Measurements from ENCODE around the gene CACNG3. TPM values are rescaled to one million over a fixed set of nuclear protein-coding genes. Genes with fewer than 3 reads are reported as not detected.
"Not testable (repeated sequence)": the region's sequence is repeated elsewhere in the genome, so short reads cannot be mapped to it uniquely, and the experiment has no call there.

CACNG3 gene
- total RNA-seq, 1 experiment from 2014 or later, result not detected

DNA sequence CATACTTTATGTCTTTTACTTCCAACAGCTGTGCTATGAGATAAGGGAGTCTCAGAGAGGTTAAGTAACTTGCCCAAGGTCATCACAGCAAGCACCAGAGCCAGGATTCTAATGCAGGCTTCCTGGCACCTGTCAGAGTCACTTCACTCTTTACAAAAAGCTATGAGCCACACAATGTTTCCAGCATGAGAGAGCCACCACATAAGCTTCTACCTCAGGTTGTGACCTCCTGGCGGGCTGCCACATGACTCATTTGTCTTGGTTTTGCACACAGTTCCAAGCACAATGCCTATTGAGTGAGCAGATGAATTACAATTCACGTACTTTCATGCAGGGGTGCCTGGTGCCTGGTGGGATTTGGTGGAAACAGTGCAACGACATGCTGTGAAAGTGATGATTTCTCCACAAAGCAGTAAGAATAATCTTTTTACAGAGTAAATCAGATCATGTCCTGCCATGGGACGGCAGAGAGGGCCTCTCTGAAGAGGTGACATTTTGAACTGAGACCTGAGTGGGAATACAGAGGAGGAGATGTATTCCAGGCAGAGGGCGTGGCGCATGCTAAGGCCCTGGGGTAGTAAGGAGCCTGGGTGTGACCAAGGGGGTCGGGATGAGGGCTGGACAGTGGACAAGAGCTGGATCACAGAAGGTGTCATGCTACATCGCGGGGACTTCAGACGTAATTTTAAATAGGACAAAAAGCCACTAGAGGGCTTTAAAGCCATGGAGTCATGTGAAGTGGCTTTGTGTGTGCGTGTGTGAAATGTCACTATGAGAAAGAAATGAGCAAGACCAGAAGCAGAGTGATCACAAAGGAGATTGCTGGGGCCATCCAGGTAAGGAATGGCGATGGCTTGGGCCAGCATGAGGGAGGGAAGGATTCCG is 53.4 kb downstream of the CACNG3 start:
- DNase-seq (ENCODE audit: low read depth, low spot score), result peak; percentile 18
- in situ Hi-C loops (cut with HindIII; ENCODE audit: low pct_unique_long_range_greater_than_20kb, low sequenced_read_pairs), result no loop called here

DNA sequence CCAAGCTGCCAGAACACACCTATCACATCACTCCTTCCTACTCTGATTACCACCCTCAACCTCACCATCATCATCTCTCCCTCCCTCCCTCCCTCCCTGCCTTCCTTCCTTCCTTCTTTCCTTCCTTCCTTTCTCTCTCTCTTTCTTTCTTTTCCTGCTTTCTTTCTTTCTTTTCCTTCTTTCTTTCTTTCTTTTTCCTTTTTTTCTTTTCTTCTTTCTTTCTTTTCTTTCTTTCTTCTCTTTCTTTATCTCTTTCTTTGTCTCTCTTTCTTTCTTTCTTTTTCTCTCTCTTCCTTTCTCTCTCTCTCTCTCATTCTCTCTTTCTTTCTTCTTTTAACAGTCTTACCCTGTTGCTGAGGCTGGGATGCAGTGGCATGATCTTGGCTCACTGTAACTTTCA is 59.2 kb downstream of the CACNG3 start:
- in situ Hi-C loops (cut with HindIII; ENCODE audit: low pct_unique_long_range_greater_than_20kb, low sequenced_read_pairs), result no loop called here

GRCh38 chr16:24318680-24319079 is 62.5 kb downstream of the CACNG3 start:
- in situ Hi-C loops (cut with HindIII; ENCODE audit: low pct_unique_long_range_greater_than_20kb, low sequenced_read_pairs), result no loop called here
- no peak for DNase-seq (ENCODE audit: low read depth, low spot score)

More for the DNA sequence above, 59.2 kb downstream of the CACNG3 start:
- no peak for DNase-seq (ENCODE audit: low read depth, low spot score)

DNA sequence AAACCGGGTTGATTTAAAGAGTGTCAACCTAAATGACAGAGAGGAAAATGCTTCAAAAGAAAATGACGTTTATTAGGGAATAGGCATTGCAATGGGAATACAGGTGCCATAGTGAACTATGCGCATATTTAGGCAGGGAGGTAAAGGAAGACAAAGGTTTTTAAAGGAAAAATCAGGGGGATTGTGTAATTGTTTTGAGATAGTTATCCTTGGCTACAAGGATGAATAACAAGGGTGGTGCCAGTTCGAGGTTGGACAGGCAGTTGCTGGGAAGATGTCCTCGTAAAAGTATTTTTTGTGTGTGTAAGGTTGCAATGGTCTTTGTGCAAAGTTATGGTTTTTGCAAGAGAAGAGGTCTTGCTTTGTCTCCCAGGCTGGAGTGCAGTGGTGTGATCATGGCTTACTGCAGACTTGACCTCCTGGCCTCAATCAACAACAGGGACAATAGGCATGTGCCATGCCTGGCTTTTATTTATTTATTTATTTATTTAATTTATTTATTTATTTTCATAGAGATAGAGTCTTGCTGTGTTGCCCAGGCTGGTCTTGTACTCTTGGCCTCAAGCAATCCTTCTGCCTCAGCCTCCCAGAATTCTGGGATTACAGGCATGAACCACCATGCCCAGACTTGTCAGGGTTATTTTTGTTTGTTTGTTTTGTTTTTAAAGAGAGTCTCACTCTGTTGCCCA is 63.1 kb downstream of the CACNG3 start:
- DNase-seq (ENCODE audit: low read depth, low spot score), result no peak
- in situ Hi-C loops (cut with HindIII; ENCODE audit: low pct_unique_long_range_greater_than_20kb, low sequenced_read_pairs), result no loop called here

DNA sequence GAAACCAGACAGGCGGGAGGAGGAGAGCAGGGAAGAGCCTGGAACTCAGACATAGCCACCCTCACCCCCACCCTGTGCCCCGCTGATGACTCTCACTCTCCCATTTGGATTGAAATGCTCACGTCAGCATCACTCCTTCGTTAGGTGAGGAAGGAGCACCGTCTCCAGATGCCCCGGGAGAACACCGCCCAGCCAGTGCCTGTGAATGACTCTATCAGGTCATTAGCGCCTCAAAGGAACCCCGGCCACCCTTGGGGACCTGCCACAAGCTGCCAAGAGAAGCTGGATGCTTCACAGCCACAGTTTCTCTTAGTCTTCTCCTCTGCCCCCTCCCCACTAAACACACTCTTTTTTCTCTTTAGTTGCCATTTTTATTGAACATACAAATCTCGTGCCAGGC is 66.0 kb downstream of the CACNG3 start:
- no peak for DNase-seq (ENCODE audit: low read depth, low spot score)
- in situ Hi-C loops (cut with HindIII; ENCODE audit: low pct_unique_long_range_greater_than_20kb, low sequenced_read_pairs), result no loop called here

DNA sequence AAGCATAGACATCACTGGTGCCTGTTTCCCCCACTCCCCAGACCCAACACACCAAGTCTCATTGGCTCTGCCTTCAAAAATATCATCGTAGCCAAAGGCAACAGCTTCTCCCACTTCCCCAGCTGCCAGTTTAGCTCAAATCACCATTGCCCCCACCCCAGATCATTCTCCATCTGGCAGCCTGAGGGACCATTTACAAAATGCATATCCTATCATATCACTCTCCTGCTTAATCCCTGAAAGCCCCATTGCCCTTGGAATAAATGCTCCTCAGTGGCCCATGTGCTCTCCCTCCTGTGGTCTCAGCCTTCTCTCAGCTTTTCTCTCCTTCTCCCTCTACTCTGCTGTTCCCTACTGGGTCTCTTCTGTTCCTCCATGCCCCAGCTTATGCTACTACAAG is 68.3 kb downstream of the CACNG3 start:
- in situ Hi-C loops (cut with HindIII; ENCODE audit: low pct_unique_long_range_greater_than_20kb, low sequenced_read_pairs), result no loop called here
- DNase-seq (ENCODE audit: low read depth, low spot score), result no peak

DNA sequence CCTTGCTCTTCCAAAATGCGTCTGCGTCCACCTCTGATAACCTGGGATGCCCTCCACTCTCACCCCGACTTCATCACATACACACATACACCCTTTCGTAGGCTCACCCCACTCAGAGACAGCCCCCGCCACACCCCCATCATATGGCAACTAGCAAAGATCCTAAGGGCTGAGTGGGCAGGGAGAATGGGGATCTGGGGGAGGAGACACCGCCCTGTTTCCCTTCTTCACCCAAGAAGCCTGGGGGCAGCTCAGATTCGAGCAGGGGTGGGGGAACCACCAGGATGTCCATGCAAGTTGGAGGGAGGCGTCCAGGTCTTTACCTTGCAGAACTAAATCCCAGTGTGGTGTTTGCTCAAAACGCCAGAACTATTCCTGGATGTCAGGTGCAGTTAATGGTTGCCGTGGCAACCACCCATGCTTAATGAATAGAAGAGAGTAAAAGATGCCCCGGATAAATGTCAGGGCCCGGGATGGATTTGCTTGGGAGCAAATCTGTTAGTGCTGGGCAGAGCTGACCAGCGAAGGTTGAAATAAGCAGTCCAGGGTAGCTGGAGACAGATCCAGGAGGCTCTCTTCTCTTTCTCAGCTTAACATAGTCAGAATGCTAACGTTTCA is 72.8 kb downstream of the CACNG3 start:
- DNase-seq (ENCODE audit: low read depth, low spot score), result no peak
- in situ Hi-C loops (cut with HindIII; ENCODE audit: low pct_unique_long_range_greater_than_20kb, low sequenced_read_pairs), result no loop called here

GRCh38 chr16:24332178-24332577 is 76.0 kb downstream of the CACNG3 start:
- DNase-seq (ENCODE audit: low read depth, low spot score), result no peak
- in situ Hi-C loops (cut with HindIII; ENCODE audit: low pct_unique_long_range_greater_than_20kb, low sequenced_read_pairs), result no loop called here

GRCh38 chr16:24332582-24333090 is 76.5 kb downstream of the CACNG3 start:
- in situ Hi-C loops (cut with HindIII; ENCODE audit: low pct_unique_long_range_greater_than_20kb, low sequenced_read_pairs), result no loop called here
- no peak for DNase-seq (ENCODE audit: low read depth, low spot score)

- in situ Hi-C loops (cut with HindIII; ENCODE audit: low pct_unique_long_range_greater_than_20kb, low sequenced_read_pairs), result no loop called here
- DNase-seq (ENCODE audit: low read depth, low spot score), result no peak
Observed at GRCh38 chr16:24336491-24336890, 80.4 kb downstream of the CACNG3 start.

DNA sequence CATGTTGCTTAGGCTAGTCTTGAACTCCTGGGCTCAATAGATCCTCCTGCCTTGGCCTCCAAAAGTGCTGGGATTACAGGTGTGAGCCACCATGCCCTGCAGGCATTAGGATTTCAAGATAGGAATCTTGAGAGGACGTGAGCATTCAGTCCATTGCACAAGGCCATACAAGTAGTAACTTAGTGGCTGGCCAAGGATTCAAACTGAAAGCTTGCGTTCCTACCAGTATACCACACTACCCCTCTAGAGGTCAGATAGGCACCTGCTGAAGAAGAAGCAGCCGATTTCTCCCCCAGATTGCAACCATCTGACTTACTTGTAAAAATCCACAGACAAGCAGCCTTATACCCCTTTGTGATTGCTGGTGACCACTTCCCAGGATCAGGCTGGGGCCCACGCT is 80.9 kb downstream of the CACNG3 start:
- in situ Hi-C loops (cut with HindIII; ENCODE audit: low pct_unique_long_range_greater_than_20kb, low sequenced_read_pairs), result no loop called here
- DNase-seq (ENCODE audit: low read depth, low spot score), result no peak

DNA sequence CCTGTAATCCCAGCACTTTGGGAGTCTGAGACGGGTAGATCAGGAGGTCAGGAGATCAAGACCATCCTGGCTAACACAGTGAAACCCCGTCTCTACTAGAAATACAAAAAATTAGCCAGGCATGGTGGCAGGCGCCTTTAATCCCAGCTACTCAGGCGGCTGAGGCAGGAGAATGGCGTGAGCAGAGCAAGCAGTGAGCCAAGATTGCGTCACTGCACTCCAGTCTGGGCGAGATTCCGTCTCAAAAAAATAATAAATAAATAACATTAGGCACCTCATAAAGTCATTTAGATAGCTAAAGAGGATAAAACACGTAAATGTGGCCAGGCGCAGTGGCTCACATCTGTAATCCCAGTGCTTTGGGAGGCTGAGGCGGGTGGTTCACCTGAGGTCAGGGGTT is 87.7 kb downstream of the CACNG3 start:
- in situ Hi-C loops (cut with HindIII; ENCODE audit: low pct_unique_long_range_greater_than_20kb, low sequenced_read_pairs), result not testable (repeated sequence)

DNA sequence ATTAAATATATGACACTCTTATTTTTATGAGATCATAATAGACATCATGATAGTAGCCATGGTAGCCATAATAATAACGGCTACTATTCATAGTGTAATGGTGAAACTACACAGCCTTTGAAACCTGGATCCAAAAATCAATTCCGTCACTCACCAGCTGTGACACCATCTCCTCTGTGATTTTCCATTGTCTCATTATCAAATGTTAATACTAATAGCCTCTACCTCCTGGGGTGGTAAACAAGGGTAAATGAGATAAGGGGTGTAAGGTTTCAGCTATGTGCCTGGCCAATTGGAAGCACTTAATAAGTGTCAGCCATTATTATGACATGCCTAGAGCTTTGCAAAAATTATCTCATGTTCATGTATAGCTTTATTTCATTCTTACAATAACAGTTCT is 88.6 kb downstream of the CACNG3 start:
- DNase-seq (ENCODE audit: low read depth, low spot score), result no peak
- in situ Hi-C loops (cut with HindIII; ENCODE audit: low pct_unique_long_range_greater_than_20kb, low sequenced_read_pairs), result no loop called here

More for the DNA sequence above, 87.7 kb downstream of the CACNG3 start:
- DNase-seq (ENCODE audit: low read depth, low spot score), result not testable (repeated sequence)

DNA sequence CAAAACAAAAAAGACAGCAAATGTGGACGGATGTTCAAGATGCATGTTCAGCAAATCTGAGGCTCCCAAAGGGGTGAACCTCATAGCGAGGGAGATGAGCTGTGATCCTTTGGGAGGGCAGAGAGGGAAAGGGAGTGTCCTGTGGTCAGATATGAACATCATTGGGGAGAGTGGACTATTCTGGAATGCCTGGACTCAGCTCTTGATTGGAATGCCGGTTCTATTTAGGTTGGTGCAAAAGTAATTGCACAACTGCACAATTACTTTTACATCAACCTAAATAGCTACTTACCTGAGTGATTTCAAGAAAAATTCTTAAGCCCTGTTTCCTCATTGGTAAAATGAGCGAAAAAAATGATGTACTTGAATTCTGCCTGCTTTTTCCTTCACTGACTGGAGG is 89.6 kb downstream of the CACNG3 start:
- in situ Hi-C loops (cut with HindIII; ENCODE audit: low pct_unique_long_range_greater_than_20kb, low sequenced_read_pairs), result no loop called here
- no peak for DNase-seq (ENCODE audit: low read depth, low spot score)

GRCh38 chr16:24346734-24347133 is 90.6 kb downstream of the CACNG3 start:
- in situ Hi-C loops (cut with HindIII; ENCODE audit: low pct_unique_long_range_greater_than_20kb, low sequenced_read_pairs), result no loop called here
- DNase-seq (ENCODE audit: low read depth, low spot score), result no peak

- in situ Hi-C loops (cut with HindIII; ENCODE audit: low pct_unique_long_range_greater_than_20kb, low sequenced_read_pairs), result no loop called here
- DNase-seq (ENCODE audit: low read depth, low spot score), result no peak
Observed at GRCh38 chr16:24347556-24347955, 91.4 kb downstream of the CACNG3 start.

DNA sequence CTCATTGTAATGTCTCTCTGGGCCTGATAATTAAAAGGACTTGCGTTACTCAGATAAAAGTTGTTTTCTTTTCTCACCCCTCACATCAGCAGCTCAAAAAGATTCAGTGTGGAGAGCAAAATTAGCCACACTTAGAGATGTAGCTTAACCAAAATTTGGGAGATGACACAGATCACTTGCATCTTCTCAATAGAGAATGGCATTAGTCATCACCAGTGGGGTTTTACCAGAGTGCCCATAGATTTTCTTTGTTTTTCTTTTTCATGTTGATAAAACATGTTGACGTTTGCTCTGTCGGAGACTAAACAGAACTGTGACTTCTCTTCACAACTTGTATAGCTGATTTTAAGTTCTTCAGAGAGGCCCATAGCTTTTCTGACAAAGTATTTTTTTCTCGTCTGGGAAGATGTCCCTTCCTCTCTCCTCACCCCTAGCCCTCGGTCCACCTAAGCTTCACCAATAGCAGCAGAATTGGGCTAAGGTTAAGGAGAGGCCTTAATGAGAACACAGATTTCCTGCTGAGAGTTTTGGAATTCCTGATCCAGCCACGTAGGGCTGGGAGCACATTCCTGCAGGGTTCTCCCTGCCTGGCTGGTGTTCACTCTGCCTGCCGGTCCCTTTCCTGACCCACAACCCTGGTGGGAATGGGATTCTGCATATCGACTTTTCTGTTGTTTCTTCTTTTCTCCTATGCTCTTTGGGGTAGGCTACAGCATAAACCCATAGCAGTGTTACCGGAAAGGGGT is 92.6 kb downstream of the CACNG3 start:
- no peak for DNase-seq (ENCODE audit: low read depth, low spot score)
- in situ Hi-C loops (cut with HindIII; ENCODE audit: low pct_unique_long_range_greater_than_20kb, low sequenced_read_pairs), result no loop called here

DNA sequence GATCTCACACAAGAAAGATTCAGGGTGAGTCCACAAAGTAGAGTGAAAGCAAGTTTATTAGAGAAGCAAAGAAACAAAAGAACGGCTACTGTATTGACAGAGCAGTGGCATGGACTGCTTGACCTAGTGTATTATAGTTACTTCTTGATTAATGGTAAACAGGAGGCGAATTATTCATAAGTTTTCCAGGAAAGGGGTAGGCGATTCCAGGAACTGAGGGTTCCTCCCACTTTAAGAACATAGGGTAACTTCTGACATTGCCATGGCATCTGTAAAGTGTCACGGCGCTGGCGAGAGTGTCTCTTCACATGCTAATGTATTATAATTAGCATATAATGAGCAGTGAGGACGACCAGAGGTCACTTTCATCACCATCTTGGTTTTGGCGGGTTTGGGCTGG is 93.2 kb downstream of the CACNG3 start:
- in situ Hi-C loops (cut with HindIII; ENCODE audit: low pct_unique_long_range_greater_than_20kb, low sequenced_read_pairs), result no loop called here
- DNase-seq (ENCODE audit: low read depth, low spot score), result no peak

Measured in SK-MEL-5 (cell line).